ENCODE data around the gene SLC25A24.
A peak's percentile ranks its signal among the peaks of the same experiment; 100 is the strongest.
"Not testable (repeated sequence)": the region's sequence is repeated elsewhere in the genome, so short reads cannot be mapped to it uniquely, and the experiment has no call there.

SLC25A24 gene

GRCh38 chr1:108194051-108194450 is 6.1 kb downstream of the SLC25A24 start:
- DNase-seq, result no peak

- no peak for DNase-seq
Observed at GRCh38 chr1:108193333-108193732, 6.8 kb downstream of the SLC25A24 start.

- DNase-seq, result no peak
Observed at GRCh38 chr1:108192581-108192980, 7.6 kb downstream of the SLC25A24 start.

- no peak for DNase-seq
Observed at GRCh38 chr1:108190686-108191416, 9.3 kb downstream of the SLC25A24 start.

GRCh38 chr1:108190001-108190634 is 10.0 kb downstream of the SLC25A24 start:
- DNase-seq, result no peak

GRCh38 chr1:108188801-108189200 is 11.3 kb downstream of the SLC25A24 start:
- no peak for DNase-seq

- no peak for DNase-seq
Observed at GRCh38 chr1:108182959-108183700, 17.0 kb downstream of the SLC25A24 start.

GRCh38 chr1:108179018-108179417 is 21.1 kb downstream of the SLC25A24 start:
- DNase-seq, result no peak

- DNase-seq, result not testable (repeated sequence)
Observed at GRCh38 chr1:108162409-108162808, 37.7 kb downstream of the SLC25A24 start.

GRCh38 chr1:108159951-108160350 is 40.2 kb downstream of the SLC25A24 start:
- DNase-seq, result not testable (repeated sequence)

- DNase-seq, result no peak
Observed at GRCh38 chr1:108158893-108159453, 41.2 kb downstream of the SLC25A24 start.

- no peak for DNase-seq
Observed at GRCh38 chr1:108154314-108154713, 45.8 kb downstream of the SLC25A24 start.

GRCh38 chr1:108152782-108153222 is 47.3 kb downstream of the SLC25A24 start:
- no peak for DNase-seq

GRCh38 chr1:108151548-108151947 is 48.6 kb downstream of the SLC25A24 start:
- no peak for DNase-seq

- DNase-seq, result peak; percentile 75
Observed at GRCh38 chr1:108149796-108150467, 50.2 kb downstream of the SLC25A24 start.

- not testable (repeated sequence) for DNase-seq
Observed at GRCh38 chr1:108144569-108144968, 55.6 kb downstream of the SLC25A24 start.

- peak; percentile 11 for DNase-seq
Observed at GRCh38 chr1:108142773-108143394, 57.3 kb downstream of the SLC25A24 start.

GRCh38 chr1:108142258-108142657 is 57.9 kb downstream of the SLC25A24 start:
- DNase-seq, result no peak

- DNase-seq, result peak; percentile 77
Observed at GRCh38 chr1:108141621-108142020, 58.5 kb downstream of the SLC25A24 start.

GRCh38 chr1:108140936-108141335 is 59.2 kb downstream of the SLC25A24 start:
- DNase-seq, result no peak

GRCh38 chr1:108140177-108140576 is 60.0 kb downstream of the SLC25A24 start:
- DNase-seq, result no peak

- not testable (repeated sequence) for DNase-seq
Observed at GRCh38 chr1:108139555-108139954, 60.6 kb downstream of the SLC25A24 start.
